HG02884 (cell line): ENCODE measurements around the gene CDC42EP4.
"Not testable (repeated sequence)": the region's sequence is repeated elsewhere in the genome, so short reads cannot be mapped to it uniquely, and the experiment has no call there.

Experiments used
- ATAC-seq: cut with Tn5 transposase; IDR thresholded peaks from one replicate; pipeline ENCODE4 v1.9.1; 2021; ENCODE audit warnings: mild to moderate bottlenecking, moderate library complexity; ENCODE audit not compliant: unreplicated experiment

Gene CDC42EP4

DNA sequence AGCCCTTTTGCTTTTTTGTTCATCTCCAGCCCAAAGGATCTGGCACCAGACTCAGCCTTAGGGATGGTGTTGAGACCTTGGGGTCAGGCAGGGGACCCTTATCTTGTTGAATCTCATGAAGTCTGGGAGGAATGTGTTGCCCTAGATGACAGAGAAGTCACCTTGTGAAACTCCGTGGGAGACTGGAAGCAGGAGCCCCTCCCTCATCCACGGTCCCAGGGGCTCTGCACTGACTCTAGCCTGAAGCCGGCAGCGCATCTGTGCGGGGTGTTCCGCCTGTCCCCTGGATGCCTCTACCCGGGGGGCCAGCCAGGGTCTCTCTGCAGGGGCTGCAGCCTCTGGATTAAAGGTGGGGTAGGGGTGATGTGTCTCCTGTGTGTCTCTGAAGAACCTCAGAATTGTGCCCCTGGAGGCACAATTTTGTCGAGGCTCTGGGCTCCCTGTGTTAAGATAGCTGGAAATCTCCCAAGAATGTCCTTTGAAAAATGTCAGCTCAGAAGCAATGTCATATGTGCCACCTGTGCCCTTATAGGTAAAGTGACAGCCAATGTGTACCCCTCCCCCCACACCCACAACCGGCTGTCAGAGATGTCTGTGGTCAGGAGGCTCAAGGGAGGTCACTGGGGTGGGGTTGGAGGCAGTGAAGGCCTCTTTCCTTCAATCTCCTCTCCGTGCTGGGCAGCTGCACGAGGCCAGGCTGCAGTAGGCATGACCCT is 32.1 kb upstream of the CDC42EP4 start:
- no peak for ATAC-seq

GRCh38 chr17:73343168-73343634 is 31.4 kb upstream of the CDC42EP4 start:
- ATAC-seq, result no peak

DNA sequence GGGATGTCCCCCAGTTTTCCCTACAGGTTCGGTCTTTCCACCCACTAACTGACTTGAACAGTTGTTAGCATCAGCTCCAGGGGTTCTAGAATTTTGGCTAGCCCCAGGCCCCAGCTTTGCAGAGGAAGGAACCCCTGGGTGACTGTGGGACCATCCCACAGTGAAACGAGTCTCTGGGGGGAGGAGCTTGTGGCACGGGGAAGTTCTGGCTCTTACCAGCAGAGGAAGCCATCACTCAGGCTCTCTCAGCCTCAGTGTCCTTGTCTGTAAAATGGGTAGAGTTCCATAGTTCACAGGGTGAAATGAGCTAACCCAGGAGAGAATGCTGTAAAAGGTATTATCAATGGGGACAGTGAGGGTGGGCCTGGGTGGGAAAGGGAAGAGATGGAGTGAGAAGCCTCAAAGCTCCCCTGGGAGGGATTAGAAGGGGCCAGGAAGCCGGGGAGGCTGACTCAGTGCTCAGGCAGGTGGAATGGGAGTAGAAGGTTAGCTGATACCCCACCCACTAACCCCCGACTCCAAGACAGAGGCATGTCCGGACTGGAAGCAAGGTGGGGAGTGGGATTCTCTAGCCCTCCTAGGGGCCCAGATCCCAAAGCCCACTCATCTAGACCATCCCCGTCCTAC is 30.9 kb upstream of the CDC42EP4 start:
- ATAC-seq, result no peak

DNA sequence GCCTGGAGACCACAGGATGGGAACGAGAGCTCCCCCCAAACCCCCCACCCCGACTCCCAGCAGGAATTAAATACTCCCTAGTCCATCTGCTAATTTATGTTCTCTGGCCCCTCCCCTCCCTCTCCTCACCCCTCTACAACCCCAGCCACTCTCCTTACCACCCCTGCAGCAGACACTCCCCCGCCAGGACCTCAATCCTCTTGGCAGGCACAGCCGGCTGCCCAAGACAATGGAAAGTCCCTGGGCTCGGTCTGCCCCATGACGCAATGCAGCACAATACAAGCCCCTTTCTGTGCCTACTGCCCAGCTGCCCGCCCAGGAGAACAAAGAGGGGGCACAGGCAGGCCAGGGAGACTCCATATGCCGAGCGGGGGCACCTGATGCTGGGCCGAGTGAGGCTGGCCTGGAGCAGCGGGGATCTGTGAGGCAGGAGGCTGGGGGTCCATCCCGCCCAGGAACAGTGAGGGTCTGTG is 30.3 kb upstream of the CDC42EP4 start:
- no peak for ATAC-seq

GRCh38 chr17:73341350-73342049 is 29.7 kb upstream of the CDC42EP4 start:
- ATAC-seq, result no peak

- ATAC-seq, result no peak
Measured at GRCh38 chr17:73340093-73340596, 28.3 kb upstream of the CDC42EP4 start.

- ATAC-seq, result no peak
Measured at GRCh38 chr17:73338566-73339197, 26.9 kb upstream of the CDC42EP4 start.

DNA sequence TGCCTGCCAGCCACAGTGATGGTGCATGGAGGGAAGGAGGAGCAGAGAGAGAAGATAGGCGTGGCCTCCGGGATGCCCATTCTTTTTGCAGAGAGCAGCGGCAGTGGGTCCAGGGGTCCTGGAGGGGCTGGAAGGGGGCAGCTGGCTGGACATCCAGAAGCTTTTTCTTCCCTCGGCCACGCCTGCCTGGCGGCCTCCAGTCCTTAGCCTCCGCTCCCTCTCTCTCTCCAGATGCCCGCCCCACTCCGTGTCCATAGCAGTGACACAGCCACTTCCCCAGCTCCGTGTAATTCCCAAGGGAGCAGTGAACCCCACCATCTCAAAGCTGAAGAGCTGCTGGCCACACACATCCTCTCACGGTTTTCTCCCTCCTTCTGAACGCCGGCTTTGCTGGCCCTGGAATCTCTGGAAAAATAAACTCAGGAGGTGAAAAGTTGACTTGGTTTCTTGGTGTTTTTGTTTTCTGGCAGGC is 26.3 kb upstream of the CDC42EP4 start:
- no peak for ATAC-seq

GRCh38 chr17:73337330-73337710 is 25.5 kb upstream of the CDC42EP4 start:
- no peak for ATAC-seq

- no peak for ATAC-seq
Measured at GRCh38 chr17:73336408-73337329, 24.9 kb upstream of the CDC42EP4 start.

- no peak for ATAC-seq
Measured at GRCh38 chr17:73335591-73336407, 24.0 kb upstream of the CDC42EP4 start.

GRCh38 chr17:73334771-73335513 is 23.1 kb upstream of the CDC42EP4 start:
- ATAC-seq, result no peak

DNA sequence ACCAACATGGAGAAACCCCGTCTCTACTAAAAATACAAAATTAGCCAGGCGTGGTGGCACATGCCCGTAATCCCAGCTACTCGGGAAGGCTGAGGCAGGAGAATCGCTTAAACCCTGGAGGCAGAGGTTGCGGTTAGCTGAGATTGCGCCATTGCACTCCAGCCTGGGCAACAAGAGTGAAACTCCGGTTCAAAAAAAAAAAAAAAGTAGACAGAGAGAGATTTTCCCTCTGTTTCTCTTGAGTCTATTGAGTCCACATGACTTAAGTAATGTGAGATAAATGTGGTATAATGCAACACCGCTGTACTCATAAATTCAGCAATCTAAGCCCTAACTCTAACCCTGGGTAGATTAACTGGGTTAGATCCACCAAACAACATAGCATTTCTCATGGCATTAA is 21.6 kb upstream of the CDC42EP4 start:
- ATAC-seq, result not testable (repeated sequence)

- no peak for ATAC-seq
Measured at GRCh38 chr17:73331060-73331459, 19.3 kb upstream of the CDC42EP4 start.

DNA sequence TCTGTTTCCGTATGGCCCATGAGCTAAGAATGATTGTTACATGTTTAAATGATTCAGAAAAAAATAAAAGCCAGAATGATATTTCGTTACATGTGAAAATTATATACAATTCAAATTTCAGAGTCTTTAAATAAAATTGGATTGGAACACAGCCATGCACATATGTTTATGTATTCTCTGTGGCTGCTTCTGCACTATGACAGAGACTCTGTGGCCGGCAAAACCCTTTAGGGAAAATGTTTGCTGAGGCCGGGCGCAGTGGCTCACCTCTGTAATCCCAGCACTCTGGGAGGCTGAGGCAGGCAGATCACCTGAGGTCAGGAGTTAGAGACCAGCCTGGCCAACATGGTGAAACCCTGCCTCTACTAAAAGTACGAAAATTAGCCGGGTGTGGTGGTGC is 15.9 kb upstream of the CDC42EP4 start:
- ATAC-seq, result no peak

- no peak for ATAC-seq
Measured at GRCh38 chr17:73325527-73325842, 13.7 kb upstream of the CDC42EP4 start.

DNA sequence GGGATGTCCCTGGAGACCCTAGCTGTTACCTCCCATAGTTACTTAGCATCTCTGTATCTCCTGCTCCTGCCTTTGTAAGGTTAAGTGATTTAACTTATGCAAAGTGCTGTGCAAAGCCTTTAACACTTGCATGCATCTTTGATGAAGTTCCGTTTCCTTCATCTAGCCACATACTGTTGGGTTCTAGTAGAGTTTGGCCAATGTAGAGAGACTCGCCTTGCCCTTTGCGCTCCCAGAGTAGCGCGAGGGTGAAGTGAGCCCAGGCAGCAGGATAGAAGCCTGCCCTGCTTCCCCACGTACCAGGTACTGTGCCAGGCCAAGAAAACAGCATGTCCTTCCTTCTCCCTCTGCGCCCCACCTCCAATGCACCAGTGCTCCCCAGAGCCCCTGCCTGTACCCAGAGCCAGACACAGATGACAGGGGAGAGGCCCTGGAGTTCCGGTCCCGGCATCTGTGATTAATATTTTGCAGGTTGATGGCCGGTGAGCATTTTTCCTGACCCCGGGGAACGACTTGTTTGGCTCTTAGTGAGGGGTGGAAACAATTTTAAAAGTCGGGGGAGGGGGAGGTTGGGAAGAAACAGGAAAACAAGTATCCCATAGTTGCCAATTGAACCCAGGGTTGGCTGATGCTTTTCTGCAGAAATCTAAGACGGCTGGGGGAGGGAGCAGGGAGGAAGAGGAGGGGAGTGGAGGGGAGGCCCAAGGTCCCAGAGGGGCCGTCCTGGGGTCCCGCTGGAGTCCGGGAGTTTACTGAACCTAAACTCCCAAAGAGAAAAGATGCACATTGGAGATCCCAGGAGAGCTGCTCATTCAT is 13.1 kb upstream of the CDC42EP4 start:
- no peak for ATAC-seq

GRCh38 chr17:73324160-73324475 is 12.3 kb upstream of the CDC42EP4 start:
- ATAC-seq, result no peak
